Activated effector memory CD4-positive, alpha-beta T cell treated with Interleukin-2 at 50 U/mL for 16 hours (primary cell): ENCODE results near the gene PLCH2.
A peak's percentile ranks its signal among the peaks of the same experiment; 100 is the strongest.

Source experiments
- DNase-seq: peaks from one replicate; pipeline ENCODE4 v3.0.0-alpha.2; 2020

The PLCH2 gene

GRCh38 chr1:2533365-2533764 lies 57.3 kb downstream of the PLCH2 start:
- no peak for DNase-seq

DNA sequence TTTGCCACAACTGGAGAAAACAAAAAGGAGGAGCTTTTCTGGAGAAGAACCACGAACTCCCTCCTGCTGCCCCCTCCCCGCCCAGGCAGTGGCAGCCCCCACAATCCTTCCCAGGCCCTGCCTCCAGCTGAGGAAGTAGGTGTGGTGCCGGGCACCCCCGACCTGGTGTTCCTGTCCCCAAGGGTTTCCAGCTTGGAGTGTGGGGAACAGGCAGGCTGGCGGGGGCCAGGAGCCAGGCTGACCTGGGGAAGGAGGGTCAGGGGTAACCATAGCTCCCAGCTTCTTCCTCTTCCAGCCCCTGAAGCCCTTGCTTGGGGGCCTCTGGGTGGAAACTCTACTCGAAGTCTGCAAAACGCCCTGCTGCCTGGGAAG lies 58.2 kb downstream of the PLCH2 start:
- DNase-seq = no peak

DNA sequence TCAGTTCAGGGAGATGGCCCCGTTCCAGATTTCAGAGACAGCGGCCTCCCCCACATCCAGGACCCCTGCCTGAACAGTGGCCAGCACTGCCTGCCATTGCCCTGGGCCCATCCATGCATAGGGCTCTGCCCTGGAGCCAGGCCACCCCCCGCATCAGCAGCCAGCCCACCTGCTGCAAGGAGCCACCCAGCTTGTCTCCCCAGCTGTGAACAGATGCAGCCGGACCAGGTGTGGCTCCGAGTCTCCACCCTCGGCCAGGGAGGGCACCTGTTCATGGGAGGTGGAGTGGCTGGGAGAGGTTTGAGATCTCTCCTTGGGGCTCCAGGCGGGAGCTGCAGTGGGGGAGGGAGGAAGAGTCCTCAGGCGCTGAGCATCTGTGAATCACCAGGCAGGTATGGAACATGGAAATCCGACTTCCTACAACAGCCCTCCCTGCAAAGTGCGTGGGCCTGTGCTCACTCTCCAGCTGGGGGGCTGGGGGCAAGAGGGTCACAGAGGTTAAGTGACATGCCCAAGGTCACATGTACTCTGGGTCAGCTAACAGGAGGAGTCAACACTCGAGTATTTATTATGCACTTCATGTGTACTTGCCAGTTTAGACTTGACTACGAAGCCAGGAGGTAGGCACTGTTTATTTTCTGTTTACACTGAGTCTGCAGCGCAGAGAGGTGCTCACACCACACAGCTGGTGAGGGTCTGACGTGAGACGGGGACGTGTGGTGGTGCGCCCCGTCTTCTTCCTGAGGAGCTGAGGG lies 58.8 kb downstream of the PLCH2 start:
- no peak for DNase-seq

DNA sequence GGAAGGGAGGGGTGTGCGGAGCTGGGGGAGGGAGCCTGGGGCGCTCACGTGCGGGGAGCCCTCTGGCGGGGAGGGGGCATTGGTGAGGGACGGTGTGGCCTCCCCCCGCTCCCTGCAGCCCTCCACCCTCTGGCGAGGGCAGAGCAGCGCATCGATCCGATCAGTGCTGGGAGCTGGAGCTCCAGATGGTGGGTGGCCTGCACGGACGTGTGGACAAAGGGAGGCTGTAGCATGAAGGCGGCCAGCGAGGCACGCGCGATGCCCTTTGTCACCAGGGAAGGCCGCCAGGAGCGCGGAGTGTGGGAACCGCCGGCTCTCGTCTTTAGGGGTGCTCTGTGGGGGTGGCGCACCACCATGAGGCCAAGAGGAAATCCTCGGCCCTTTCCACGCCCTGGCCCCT lies 59.4 kb downstream of the PLCH2 start:
- no peak for DNase-seq

DNA sequence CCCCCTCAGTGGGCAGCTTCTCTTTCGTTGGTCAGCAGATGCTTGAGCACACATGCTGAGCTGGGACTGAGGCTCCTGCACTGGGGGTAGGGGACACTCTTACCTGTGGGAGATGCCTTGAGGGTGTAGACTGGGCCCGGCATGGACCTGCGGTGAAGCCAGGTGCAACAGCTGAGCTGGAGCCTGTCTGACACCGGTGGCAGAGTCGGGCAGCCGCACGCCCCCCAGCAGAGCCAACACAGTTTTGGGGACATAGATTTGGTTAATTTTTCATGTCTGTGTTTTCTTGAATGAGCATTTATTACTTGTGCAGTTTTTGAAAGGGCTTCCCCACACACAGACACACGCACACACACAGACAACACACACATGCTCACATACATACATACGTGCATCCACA lies 59.9 kb downstream of the PLCH2 start:
- no peak for DNase-seq

DNA sequence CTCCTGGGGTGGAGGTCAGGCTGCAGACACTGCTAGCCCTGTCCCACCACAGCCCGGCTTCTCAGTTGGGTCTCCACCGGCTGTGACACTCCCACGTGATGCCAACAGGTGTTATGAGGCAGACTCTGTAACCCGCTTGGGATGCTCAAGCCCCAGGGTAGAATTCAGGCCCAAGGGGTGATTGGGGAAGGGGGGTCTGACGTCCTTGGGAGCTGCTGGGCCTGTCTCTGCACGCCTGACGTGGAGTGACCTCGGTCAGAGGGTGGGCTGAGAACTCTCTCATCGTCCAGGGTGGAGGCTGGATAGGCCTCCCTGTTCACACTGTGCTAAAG lies 61.7 kb downstream of the PLCH2 start:
- no peak for DNase-seq

DNA sequence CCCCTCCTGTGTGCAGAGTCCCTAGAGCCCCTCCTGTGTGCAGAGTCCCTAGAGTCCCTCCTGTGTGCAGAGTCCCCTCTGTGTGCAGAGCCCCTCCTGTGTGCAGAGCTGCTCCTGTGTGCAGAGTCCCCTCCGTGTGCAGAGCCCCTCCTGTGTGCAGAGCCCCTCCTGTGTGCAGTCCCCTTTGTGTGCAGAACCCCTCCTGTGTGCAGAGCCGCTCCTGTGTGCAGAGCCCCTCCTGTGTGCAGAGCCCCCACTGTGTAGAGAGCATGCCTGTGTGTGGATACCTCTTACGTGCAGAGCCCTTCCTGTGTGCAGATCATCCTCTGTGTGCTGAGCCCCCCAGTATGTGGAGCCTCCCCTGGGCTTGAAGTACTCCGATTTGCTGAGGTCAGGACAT lies 62.3 kb downstream of the PLCH2 start:
- no peak for DNase-seq

- no peak for DNase-seq
Observed at GRCh38 chr1:2538872-2539271, 62.8 kb downstream of the PLCH2 start.

DNA sequence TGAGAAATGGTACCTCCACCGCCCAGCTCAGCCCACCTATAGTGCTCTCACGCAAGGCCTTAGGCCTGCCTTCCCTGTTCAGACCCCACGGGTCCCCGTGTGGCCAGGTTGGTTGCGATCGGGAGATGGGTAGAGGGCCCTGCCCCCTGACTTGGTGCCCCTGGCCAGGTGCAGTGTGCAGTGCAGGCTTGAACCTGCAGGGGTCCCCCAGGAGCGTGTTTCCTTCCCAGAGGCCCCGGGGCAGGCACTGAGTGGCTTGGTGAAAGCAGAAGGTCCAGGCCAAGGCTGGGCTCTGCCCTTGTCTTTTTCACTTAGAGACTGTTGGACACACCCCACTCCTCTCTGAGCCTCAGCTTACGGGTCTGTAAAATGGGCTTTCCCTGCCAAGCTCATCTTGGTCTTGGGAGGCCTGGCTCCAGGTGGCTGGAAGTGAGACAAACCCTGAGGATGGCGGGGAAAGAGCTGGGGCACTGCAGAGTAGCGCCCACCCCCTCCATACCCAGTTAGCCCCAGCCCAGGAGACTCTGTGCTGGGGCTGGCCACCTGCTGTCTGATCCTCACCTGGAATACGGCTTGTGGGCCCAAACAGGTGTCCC lies 63.3 kb downstream of the PLCH2 start:
- DNase-seq = no peak

GRCh38 chr1:2540816-2541492 lies 64.9 kb downstream of the PLCH2 start:
- no peak for DNase-seq

- DNase-seq = no peak
Observed at GRCh38 chr1:2541619-2542245, 65.6 kb downstream of the PLCH2 start.

DNA sequence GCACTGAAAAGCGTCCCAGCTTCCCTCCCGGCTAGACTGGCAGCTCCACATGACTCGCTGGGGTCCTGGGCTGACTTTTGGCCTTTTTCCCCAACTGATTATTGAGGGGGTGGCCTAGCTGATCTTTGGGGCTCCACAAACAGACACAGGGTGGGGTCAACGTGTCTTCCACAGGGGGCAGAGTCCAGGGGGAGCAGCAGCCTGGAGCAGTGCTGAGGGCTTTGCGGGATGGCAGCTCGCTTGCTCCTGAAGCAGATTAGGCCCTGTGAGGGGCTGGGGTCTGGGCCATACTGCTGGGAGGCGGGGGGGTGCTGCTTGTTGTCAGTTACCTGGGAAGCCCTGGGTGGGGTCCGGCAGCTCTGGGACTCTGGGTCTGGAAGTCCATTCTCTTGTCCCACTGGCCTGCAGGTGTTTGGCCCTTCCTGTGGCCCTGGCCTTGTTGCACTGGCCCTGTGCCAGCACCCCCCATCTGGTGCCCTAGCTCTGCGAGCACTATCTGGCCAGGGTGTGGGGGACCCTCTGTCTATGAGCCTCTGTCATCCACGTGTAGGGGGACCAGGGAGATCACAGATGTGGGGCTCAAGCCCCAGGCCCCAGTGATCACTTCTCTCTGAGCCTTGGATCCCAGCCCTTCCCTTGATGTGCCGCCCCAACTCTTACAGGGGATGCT lies 66.3 kb downstream of the PLCH2 start:
- DNase-seq = no peak

DNA sequence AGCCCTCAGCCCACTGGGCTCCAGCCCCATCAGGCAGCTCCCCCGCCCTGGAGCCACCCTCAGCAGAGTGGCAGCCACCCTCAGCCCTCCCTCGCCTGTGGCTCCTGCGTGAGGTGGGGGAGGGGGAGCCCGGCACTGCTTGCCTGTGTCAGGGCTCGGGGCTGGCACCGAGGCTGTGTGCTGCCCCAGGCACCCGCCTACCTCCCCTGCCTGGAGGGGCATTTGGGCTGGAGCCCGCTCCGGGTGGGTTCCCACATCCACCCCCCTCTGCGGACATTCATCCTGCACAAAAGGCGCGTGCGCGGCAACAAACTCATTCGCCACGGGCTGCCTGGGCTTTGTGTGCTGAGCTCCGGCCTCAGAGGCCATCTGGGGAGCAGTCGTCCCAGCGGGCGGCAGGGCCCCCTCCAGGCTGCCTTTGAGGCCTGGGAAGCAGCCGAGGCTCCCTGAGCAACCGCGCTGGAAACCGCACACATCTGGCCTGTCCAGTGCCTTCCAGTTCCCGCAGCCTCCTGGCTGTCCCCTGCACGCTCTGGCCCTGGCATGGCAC lies 67.5 kb downstream of the PLCH2 start:
- no peak for DNase-seq

GRCh38 chr1:2544093-2544874 lies 68.2 kb downstream of the PLCH2 start:
- no peak for DNase-seq

- DNase-seq = no peak
Observed at GRCh38 chr1:2544875-2545640, 69.0 kb downstream of the PLCH2 start.

DNA sequence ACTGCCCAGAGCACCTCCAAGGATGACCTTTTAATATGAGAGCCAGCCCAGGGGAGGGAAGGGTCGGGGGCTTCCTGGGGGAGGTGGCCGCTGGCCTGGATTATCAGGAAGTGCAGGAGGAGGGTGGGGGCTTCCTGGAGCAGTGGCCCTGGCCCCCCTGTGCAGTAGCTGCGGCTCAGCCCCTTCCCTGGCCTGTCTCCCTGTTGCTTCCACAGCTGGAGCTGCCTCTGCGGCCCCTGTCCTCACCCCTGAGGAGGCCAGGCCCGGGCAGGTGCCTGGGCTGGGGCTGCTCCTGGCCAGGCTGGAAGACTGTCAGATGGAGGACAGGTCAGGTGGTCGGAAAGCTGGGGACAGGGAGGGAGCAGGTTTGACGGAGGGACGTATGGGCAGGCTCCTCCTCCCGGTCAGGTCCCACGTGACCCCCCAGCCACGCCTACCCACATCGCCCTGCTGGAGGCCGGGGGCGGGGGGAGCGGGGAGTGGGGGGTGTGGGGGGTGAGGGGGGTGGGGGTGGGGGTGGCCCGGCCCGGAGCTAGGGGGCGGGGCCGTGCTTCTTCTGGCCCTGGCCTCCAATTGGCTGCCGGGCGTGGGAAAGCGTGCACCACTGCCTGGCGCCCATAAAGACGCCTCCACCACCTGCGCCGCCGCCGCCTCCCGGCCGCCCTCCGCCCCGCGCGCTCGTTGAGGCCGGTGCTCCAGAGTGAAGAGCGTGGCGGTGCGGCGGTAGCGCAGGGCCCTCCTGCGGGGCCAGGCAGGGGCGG lies 69.8 kb downstream of the PLCH2 start:
- DNase-seq = peak; percentile 88

DNA sequence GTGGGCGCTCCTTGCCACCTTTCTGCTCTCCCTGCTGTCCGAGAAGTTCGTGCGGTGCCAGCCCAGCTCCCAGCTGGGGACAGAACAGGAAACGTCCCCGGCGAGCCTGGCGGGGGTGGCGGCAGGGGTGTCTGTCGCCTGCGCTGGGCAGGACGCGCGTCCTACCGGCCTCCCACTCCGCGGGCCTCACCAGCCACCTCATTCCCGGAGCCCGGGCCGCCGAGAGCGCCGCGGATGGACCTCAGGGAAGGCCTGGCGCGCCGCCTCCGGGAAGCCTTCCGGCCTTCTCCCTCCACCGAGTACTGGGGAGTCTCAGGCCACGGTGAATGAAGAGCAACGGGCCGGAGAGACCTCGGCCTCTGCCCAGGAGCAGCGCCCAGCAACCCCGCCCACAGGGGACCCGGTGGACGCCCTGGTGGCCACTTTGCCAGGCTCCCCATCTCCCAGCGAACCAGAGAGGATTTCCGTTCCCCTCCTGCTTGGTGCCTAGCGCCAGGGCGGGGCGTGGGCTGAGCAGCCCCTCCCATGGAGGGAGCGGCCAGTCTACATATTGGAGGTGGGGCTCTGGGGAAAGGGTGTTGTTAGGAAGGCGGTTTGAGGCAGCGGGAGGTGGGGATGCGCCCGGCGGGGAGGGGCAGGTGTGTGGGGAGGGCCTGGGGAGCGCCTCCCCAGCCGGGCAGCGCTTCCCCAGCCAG lies 70.6 kb downstream of the PLCH2 start:
- peak; percentile 78 for DNase-seq

GRCh38 chr1:2547210-2548067 lies 71.3 kb downstream of the PLCH2 start:
- peak; percentile 35 for DNase-seq

DNA sequence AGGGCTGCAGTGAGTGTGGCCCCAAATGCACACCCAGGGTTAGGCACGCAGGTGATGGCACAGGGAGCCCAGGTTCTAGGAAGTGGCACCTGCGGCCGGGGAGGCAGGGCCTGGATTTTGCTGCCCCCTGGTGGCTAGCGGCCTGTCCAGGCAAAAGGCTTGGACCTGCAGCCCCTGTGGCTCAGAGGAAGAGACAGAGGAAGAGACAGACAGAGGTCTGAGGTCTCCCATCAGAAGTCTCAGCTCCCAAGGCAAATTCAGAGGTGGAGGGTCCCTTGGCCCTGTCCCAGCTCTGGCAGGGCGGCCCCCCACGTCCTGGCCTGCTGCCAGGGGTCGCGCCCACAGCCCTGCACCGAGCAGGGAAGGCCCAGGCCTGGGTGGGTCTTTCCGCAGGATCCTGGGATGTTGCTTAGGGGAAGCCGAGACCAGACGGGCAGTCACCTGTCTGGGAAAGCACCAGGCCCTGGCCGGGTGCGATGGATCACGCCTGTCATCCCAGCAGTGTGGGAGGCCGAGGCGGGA lies 72.0 kb downstream of the PLCH2 start:
- peak; percentile 80 for DNase-seq
